Brain pericyte (primary cell): ENCODE measurements around the gene PRSS27.
"Not testable (repeated sequence)": the region's sequence is repeated elsewhere in the genome, so short reads cannot be mapped to it uniquely, and the experiment has no call there.

ENCODE experiments used
- DNase-seq: peaks from one replicate; pipeline ENCODE4 v3.0.0-alpha.2; 2012; ENCODE audit warnings: low read depth, low spot score

The PRSS27 gene

DNA sequence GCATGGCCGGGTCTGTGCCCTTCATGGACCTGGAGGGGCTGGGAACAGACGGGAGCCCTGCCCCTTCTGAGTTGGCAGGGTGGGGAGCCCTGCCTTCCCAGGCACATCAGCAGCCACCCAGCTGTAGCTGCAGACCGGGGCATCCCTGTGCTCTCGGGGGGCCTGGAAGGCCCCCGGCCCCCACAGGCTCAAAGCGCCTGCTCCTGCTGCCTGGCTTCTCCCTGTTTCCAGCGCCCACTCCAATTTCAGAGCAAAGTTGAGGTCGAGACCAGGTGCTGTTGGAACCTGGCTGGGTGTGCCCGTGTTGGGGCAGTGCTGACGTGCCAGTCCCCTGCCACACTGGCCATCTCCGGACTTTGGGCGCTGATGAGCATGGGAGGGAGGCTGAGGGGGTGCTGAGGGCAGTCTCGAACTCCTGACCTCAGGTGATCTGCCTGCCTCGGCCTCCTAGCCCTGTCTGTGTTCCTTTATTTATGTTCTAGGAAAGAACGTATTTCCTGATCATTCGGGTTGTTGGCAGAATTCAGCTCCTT lies 4.9 kb upstream of the PRSS27 start:
- no peak for DNase-seq

DNA sequence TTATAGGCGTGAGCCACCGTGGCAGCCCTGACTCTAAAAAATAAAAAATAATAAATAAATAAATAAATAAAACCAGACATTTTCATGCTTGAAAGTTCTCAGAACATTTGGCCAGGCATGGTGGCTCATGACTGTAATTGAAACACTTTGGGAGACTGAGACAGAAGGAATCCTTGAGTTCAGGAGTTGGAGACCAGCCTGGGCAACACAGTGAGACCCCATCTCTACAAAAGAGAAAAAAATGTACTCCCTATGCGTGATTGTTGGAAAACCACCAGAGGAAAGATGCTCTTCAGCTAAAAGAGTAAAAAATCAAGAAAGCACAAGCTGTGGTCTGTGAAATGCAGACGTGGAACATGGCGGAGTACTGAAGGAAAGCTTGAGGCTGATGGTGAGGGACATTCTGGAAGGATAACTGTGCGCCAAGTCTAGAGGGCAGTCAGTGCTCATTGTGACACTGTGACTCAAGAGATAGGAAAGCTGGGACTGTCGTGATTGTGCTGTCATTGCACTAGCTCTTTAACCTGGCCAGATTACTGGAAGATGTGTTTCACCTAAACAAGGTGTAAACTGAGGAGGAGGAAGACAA lies 4.2 kb upstream of the PRSS27 start:
- no peak for DNase-seq

- not testable (repeated sequence) for DNase-seq
Observed at GRCh38 chr16:2721634-2722173, 1.7 kb upstream of the PRSS27 start.

DNA sequence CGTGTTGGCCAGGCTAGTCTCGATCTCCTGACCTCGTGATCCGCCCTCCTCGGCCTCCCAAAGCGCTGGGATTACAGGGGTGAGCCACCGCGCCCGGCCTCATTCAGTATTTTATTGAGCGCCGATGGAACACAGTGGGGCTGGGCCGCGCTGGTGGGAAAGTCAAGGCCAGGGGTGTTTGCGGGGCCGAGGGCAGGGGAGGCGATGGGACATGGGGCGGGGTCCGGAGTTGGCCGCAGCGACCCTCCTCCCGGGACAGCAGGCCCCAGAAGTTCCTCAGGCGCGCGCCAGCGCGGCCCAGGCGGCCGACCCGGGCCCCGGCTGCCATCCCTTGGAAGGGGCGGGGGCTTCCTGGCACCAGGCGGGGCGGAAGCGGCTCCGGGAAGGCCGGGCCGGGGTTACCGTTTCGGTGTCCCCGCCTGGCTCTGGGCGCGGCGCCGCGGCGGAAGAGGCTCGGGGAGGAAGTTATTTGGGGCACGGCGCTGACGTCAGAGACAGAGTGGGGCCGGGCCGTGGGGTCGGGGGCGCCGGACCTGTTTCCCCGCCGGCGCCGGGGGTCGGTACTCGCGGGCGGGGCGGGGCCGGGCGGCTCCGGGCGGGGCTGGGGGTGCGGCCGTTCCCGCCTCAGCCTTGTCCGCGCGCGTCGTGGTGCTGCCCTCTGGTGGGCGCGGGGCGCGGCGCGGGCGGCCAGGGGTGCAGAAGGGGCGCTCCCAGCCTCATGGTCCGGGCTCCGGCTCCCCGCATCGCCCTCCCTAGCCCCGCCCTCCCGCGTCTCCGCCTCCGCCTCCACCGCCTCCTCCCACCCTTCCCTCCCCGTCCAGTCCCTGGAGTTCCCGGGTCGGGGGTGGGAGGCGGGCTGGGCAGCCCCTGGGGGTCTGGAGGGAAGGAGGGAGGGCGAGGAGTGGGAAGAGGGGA lies 952 bp upstream of the PRSS27 start:
- peak; percentile 18 for DNase-seq

- no peak for DNase-seq
Observed at GRCh38 chr16:2719328-2720063, 528 bp downstream of the PRSS27 start.

DNA sequence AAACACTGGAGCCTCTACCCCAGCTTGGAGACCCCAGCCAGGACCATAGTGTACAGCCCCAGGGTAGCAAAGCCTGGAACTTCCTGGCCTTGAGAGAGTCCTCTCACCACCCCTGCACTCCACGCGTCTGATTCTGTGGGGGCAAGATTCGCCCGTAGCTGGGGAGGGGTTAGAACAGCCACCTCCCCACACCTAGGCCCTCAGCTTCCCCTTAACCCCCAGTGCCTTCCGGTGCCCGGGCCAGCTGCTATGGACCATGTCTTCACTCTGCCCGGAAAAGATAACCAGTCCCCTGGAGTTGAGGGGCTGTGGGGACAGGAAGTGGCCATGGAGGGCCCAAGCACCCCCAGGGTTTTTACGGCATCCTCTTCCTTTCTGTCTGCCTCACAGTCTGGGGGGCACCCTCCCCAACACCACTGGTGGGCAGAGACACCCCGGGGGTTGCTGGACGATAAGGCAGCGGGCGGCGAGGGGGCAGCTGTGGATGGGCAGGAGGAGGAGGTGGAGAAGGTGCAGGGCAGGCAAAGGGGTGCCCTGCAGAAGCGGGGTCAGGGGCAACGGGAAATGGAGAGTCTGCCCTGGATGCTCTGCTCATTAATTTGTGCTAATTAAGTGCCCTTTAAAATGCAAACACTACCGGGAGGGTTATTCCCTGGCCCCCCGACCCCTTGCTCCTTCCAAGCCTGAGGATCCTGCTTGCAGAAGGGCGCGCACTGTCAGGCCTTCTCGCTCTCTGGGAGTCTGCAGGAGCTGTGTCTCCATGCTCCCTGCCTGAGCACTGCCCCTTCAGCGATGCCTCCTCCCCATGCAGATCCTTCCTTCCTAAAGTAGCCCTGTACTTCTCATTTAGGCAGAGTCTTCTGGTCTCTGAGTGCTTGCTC lies 2.4 kb downstream of the PRSS27 start:
- DNase-seq, result no peak

- no peak for DNase-seq
Observed at GRCh38 chr16:2716948-2717347, 3.1 kb downstream of the PRSS27 start.

- DNase-seq, result no peak
Observed at GRCh38 chr16:2715966-2716885, 3.8 kb downstream of the PRSS27 start.

GRCh38 chr16:2715519-2715918 lies 4.5 kb downstream of the PRSS27 start:
- DNase-seq, result no peak

DNA sequence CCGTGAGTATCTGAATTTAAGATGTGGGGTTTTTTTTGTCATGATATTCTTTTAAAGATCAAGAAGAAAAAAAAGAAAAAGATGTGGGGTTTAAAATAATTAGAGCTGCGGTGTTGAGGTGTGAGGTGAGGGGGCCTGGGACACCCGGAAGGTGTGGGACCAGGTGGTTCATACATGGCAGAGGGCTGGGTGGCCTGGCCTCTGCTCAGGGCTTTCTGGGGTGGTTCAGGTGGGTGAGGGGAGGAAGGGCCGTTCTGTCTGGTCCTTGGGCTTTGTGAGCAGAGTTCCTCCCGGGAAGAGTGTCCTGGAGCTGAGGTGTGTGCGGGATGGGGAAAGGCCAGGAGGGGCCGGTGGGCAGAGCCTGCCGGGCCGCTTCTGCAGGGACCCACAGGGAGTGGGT lies 5.0 kb downstream of the PRSS27 start:
- no peak for DNase-seq

DNA sequence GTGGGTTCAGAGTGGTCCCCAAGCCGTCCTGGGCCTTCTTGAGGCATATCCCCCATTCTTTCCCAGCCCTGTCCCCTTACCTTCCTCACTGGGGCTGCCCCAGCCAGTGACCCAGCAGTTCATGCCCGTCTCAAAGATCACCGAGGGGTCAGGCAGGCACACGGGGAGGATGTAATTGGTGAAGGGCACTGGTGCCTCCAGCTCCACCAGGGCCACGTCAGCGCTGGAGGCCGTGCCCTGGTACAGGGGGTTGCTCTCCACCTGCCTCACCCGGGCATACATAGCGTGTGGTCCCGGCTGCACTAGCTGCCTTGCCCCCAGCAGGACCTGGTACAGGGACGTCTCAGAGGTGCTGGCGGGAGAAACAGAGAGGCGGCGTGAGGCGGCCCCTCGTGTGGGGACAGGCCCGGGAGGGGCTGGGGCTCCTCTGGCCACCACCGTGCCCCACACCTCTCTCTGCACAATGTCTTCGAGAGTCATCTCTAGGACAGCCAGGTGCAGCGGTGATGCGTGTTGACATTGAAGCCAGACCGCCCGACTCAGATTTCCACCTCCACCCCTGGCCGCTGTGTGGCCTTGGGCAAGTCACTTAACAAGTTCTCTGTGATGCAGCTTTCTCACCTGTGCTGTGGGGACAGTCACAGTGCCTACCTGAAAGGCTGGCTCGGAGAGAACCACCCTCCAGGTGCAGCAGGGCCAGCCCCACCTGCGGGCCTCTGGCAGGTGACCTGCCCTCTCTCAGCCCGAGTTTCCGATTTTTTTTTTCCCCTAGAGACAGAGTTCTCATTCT lies 5.8 kb downstream of the PRSS27 start:
- no peak for DNase-seq

DNA sequence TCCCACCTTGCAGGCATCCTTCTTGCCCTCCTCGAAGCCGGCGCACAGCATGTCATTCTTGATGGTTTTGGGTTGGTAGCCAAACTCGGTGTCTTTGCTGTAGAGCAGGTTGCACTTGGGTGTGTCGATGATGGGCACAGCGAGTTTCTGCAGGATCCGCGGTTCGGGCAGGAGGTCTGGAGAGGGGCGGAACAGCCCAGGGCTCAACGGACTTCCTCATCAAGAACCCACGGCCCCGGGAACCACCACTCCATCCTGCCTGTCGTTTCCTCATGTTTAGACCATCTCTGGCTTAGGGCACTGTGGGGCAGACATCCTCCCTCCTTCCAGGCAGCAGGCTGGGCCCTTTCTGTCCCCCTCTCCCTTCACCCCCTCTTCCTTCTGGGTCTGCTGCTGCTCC lies 6.5 kb downstream of the PRSS27 start:
- DNase-seq, result no peak

- no peak for DNase-seq
Observed at GRCh38 chr16:2712546-2712945, 7.5 kb downstream of the PRSS27 start.

GRCh38 chr16:2712063-2712441 lies 8.0 kb downstream of the PRSS27 start:
- DNase-seq, result no peak

DNA sequence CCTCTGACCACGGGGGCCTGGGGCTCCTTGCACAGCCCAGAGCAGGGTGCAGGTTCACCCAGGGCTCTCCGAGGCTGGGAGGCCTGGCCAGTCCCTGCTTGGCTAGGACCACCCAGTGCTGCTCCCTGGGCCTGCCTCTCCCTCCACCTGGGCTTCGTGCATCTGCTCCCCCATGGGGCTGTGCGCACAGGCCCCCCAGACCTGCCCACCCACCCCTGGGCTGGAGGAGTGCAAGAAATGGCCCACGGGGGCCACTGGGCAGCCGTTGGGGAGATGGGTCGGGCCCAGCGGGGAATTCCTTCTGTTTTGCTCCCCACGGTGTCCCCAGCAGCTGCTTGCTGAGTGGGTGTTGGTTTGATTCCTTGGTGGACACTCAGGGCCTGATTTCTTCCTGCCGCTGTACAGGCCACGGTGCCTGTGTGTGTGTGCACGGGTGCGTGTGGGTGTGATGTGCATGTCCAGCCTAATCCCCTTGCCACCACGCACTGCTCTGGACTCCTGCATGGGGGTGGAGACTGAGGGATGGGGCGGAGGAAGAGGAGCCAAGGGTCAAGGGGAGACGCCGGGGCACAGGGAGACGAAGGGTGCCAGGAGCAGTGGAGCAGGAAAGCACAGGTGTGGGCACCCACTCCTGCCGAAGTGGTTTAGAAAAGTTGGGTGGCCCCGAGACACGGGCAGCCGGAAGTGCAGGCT lies 8.5 kb downstream of the PRSS27 start:
- DNase-seq, result no peak

DNA sequence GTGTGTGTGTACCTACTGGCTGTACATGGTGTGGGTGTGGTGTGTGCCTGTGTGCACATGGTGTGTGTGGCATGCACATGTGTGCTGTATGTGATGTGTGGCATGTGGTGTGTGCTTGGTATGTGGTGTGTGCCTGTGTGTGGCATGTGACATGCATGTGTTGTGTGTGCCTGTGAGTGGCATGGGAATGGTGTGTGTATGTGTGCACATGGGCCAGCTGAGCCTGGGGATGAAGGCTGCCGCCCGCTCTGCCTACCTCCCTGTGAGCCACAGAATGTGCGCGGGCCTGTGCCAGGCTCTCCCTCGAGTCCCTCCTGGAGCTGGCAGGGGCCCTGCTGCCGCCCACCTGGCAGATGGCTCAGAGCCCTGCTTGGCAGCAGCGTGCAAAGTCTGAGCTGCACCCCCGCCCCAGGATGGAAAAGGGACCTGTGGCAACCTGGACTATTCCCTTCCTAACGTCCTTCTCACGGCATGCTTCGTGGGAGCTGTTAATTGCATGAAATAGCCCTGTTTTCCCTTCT lies 9.3 kb downstream of the PRSS27 start:
- DNase-seq, result no peak

DNA sequence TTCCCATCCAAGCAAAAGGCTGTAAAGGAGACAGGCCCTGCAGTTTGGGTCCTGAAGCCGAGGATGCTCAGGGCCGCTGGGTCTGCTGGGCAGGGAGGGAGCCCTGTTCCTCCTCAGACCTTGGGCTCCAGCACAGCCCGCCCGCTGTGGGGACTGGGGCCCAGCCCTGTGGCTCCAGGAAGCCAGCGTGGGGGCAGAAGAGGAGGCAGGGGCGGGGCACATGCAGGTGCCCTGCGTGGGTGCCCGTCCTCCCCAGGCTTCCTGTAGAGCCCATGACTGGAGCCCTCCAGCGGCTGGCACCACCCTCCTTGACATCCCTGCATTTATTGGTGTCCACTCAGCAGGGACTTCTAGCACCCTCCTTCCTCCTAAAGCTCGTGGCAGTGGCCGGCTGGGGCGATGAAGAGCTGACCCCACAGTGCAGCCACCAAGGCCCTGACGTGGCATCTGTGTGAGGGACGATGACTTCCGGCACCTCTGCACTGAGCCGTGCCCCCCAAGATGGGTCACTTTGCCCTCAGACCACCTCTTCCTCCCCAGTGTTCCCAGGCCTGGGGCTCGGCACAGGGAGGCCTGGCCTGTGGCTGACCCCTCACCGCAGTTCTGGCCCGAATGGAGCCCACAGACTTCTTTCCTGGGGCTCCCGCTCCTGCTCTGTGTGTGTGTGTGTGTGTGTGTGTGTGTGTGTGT lies 9.9 kb downstream of the PRSS27 start:
- DNase-seq, result no peak

DNA sequence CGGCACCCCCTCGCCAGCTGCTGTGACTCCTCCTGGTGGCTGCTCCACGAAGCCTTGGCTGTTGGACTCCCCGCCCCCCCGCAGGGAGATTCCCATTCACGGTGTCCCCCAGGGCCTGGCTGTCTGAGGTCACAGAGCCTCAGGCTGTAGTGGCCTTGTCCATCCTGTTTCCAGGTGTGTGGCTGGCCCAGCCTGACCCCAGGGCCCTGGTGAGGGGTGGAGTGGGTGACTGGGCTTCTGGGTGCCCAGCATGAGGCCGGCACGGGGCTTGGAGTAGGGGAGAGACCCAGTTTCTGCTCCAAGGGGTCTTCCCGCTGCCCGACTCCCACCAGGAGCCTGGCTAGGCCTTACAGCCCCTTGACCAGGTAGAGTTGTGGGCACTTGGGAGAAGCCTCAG lies 10.4 kb downstream of the PRSS27 start:
- no peak for DNase-seq
